Prostate gland (tissue), 2 donors: ENCODE results near the gene NIM1K. TPM values are rescaled to one million over a fixed set of nuclear protein-coding genes. Genes with fewer than 3 reads are reported as not detected.
"Not testable (repeated sequence)": the region's sequence is repeated elsewhere in the genome, so short reads cannot be mapped to it uniquely, and the experiment has no call there.

ENCODE experiments used
- DNase-seq: peaks from one replicate; pipeline ENCODE4 v3.0.0-alpha.2; 2019; ENCODE audit warnings: low spot score
- H3K27ac ChIP-seq, 2 donors: fragments of 200-600 bp; sonication (generic); 2 replicates each; pipeline ENCODE4 v1.5.1; 2017 to 2019
- H3K27me3 ChIP-seq: fragments of 200-600 bp; sonication (generic); replicated peaks from 2 replicates; pipeline ENCODE4 v1.5.1; 2019; ENCODE audit not compliant: insufficient read depth
- H3K36me3 ChIP-seq, 2 donors: fragments of 200-600 bp; sonication (generic); 1 replicate in 1 of 2; 2 replicates in 1 of 2; pipeline versions ENCODE4 v1.5.1 to v1.8.1; 2017 to 2019
- H3K4me1 ChIP-seq: fragments of 200-600 bp; sonication (generic); replicated peaks from 2 replicates; pipeline ENCODE4 v1.5.1; 2019
- H3K4me3 ChIP-seq, 2 donors: fragments of 200-600 bp; sonication (generic); 2 replicates each; pipeline ENCODE4 v1.5.1; 2017 to 2019
- H3K9me3 ChIP-seq: fragments of 200-600 bp; sonication (generic); 2 replicates; pipeline ENCODE4 v1.5.1; 2017
- POLR2A ChIP-seq: fragments of 450-650 bp; IDR thresholded peaks from one replicate; pipeline ENCODE4 v1.6.1; 2016; ENCODE audit warnings: antibody characterized with exemption, mild to moderate bottlenecking
- POLR2AphosphoS5 ChIP-seq: sonication (generic); formaldehyde crosslinking; IDR thresholded peaks from one replicate; pipeline ENCODE4 v1.6.1; 2017; ENCODE audit warnings: antibody characterized with exemption
- WGBS: methylation state at CpG from one replicate; pipeline ENCODE4 v1.1.5; 2018; 5-methylcytosine and 5-hydroxymethylcytosine counted together
- intact Hi-C: fragments of 100-400 bp; cut with DNase I; formaldehyde crosslinking; loops from one replicate; pipeline ENCODE4 v1.14.2; 2022
- total RNA-seq, 2 donors: library from RNA; depleted of rRNA; stranded (reverse); fragments of >200 nt; gene quantifications; one replicate each; pipeline ENCODE4 v1.1.0, GENCODE V29; 2016
- TF ChIP-seq, protein P1 (sequence below), 4 experiments: fragments of 200-600 bp in 2 of 4; fragments of 450-650 bp in 2 of 4; sonication (generic) in 2 of 4; IDR thresholded peaks; 1 replicate in 3 of 4; 2 replicates in 1 of 4; pipeline ENCODE4 v1.5.1; 2016 to 2019; ENCODE audit warnings: antibody characterized with exemption in 4 of 4, mild to moderate bottlenecking in 2 of 4, moderate library complexity in 2 of 4

Gene NIM1K
- total RNA-seq, 2 donors from 2014 or later = 0.14 TPM; not detected in 1

DNA sequence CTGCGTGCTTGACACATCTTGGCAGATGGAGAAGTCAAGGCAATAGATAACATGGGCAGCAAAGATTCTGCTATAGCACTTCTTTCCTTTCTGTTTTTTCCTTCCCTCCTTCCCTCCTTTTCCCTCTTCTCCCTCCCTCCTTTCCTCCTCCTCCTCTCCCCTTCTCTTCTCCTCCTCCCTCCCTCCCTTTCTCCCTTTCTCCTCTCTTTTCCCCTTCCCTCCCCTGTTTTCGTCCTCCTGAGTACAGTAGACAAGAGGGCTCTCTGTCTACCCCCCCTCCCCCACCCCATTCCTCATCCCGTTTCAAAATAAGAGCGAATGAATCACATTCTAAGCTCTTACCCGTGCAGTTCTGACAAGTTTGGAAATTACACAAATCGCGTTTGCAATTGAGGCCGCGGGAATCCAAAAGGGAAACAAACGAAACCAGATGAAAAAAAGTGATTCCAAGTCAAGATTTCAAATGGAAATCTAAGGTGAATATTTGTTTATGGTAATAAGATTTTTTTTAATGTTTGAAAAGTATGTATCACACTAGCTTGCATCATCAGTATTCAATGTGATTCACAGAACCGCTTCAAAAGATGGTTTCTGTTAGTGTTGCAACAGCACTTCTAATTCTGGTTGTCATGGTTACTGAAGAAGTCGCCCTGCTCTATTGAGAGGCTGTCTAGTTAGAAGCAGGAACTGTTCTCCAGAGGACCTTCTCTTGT, 1.3 kb downstream of the NIM1K start:
- H3K9me3 ChIP-seq = no peaks in the 10 kb centered on the region
- peak overlapping the region; percentile 34 to 43 for H3K4me3 ChIP-seq
- H3K27ac ChIP-seq = no peak overlapping the region
- intact Hi-C loops = no loop called here
- no peaks in the 10 kb centered on the region for H3K27me3 ChIP-seq
- H3K36me3 ChIP-seq = no peaks in the 10 kb centered on the region
- WGBS = 8% methylated on average over 12 of the region's 12 CpGs
- peaks cover 3% of the 10 kb centered on the region for H3K4me1 ChIP-seq
- TF ChIP-seq POLR2A (no peak), POLR2AphosphoS5 (no peak)
- TF ChIP-seq, protein P1, sequence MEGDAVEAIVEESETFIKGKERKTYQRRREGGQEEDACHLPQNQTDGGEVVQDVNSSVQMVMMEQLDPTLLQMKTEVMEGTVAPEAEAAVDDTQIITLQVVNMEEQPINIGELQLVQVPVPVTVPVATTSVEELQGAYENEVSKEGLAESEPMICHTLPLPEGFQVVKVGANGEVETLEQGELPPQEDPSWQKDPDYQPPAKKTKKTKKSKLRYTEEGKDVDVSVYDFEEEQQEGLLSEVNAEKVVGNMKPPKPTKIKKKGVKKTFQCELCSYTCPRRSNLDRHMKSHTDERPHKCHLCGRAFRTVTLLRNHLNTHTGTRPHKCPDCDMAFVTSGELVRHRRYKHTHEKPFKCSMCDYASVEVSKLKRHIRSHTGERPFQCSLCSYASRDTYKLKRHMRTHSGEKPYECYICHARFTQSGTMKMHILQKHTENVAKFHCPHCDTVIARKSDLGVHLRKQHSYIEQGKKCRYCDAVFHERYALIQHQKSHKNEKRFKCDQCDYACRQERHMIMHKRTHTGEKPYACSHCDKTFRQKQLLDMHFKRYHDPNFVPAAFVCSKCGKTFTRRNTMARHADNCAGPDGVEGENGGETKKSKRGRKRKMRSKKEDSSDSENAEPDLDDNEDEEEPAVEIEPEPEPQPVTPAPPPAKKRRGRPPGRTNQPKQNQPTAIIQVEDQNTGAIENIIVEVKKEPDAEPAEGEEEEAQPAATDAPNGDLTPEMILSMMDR (IDR thresholded peaks at IDR 0.05) = no peak
- DNase-seq = no peak

DNA sequence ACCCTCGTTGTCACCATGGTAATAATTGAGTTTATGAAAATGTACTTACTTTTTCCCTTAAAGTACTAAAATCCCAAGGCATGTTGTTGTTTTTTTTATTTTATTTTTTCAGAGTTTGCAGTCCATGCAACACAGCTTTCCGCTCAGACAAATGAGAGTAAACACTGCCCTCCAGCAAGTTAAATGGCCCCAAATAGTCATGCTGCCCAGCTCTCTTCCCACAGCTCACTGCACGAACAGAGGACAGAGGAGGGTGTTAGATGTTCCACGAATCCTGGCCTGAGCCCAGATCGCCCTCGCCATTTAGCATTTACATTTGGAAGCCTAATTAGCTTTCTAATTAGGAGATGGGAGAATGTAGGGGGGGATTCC, 1.9 kb downstream of the NIM1K start:
- H3K36me3 ChIP-seq = no peaks in the 10 kb centered on the region
- H3K27ac ChIP-seq = no peak overlapping the region
- H3K27me3 ChIP-seq = no peaks in the 10 kb centered on the region
- intact Hi-C loops = no loop called here
- TF ChIP-seq POLR2A = no peak
- TF ChIP-seq, protein P1 (IDR thresholded peaks at IDR 0.05) = no peak
- TF ChIP-seq POLR2AphosphoS5 = no peak
- no peak overlapping the region for H3K4me3 ChIP-seq
- 42% methylated on average over 6 of the region's 6 CpGs for WGBS
- H3K9me3 ChIP-seq = no peaks in the 10 kb centered on the region
- peaks cover 3% of the 10 kb centered on the region for H3K4me1 ChIP-seq
- DNase-seq = no peak

DNA sequence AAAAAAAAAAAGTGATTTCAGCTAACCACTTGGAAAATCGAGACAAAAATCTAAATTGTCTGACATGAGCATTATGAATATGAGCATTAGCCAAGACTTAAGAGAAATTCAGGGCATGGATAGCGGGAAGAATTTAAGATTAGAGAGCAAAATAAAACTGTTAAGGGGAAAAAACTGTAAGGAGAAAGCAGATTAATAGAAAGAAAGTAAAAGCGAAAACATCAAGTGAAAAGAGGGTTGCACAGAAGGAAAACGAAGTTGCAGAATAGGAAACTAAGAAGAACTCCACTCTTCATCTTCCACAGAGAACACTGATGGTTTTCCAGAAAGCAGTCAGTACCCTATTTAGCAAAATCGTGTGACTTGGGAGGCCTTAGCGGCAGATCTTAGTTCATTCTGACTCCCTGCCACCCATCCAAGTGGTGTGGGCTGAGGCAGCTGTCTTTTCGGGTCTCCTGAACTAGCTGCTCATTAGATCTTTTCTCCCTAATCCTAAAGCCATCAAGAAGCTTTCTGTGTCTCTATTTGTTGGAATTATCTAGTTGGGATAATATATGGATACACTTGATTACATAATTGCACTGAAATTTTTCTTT, 3.7 kb downstream of the NIM1K start:
- intact Hi-C loops = no loop called here
- no peaks in the 10 kb centered on the region for H3K27me3 ChIP-seq

DNA sequence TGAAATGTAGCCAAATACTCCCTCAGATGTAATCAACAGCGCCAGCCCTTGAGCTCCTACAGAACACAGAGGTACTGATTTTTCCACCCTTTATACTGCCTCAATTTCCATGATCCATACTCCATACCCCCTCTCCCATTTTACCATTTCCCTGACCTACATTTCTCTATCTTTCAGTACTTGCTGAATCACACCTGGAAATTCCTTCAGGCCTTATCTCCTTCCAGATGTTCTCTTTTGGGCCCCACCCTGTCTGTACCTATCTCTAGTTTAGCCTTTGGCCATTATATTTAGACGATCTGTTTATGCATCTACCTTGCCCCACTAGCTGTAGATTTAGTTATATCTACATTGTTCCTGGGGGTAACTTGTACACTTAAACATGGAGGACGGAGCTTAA, 5.5 kb downstream of the NIM1K start:
- WGBS = 55% methylated on average over 3 of the region's 3 CpGs
- no peak for DNase-seq
- H3K4me3 ChIP-seq = no peak overlapping the region
- H3K4me1 ChIP-seq = no peaks in the 10 kb centered on the region
- H3K27me3 ChIP-seq = no peaks in the 10 kb centered on the region
- intact Hi-C loops = no loop called here
- no peak for TF ChIP-seq POLR2AphosphoS5
- TF ChIP-seq, protein P1 (IDR thresholded peaks at IDR 0.05) = no peak
- no peak for TF ChIP-seq POLR2A
- H3K36me3 ChIP-seq = no peaks in the 10 kb centered on the region
- no peaks in the 10 kb centered on the region for H3K9me3 ChIP-seq
- H3K27ac ChIP-seq = no peak overlapping the region

More for the DNA sequence above, 3.7 kb downstream of the NIM1K start:
- TF ChIP-seq, protein P1 (IDR thresholded peaks at IDR 0.05) = no peak
- no peak for TF ChIP-seq POLR2A
- no peak for TF ChIP-seq POLR2AphosphoS5
- no peaks in the 10 kb centered on the region for H3K36me3 ChIP-seq
- no peaks in the 10 kb centered on the region for H3K9me3 ChIP-seq
- WGBS = 94% methylated on average over 7 of the region's 7 CpGs
- no peak overlapping the region for H3K27ac ChIP-seq
- DNase-seq = no peak
- H3K4me1 ChIP-seq = peaks cover 3% of the 10 kb centered on the region
- no peak overlapping the region for H3K4me3 ChIP-seq

DNA sequence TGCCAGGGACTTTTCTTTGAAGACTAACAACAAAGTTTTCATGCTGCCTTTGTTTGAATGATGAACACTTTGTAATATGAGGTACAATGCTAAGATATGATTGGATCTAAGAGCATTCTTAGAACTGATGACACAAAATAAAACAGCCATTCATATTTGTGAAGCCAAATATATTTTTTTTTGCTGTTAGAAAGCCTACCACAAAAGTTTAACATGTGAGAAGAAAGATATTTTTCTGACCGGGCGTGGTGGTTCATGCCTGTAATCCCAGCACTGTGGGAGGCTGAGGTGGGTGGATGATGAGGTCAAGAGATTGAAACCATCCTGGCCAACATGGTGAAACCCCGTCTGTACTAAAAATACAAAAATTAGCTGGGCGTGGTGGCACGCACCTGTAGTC, 9.4 kb downstream of the NIM1K start:
- H3K4me3 ChIP-seq, intact Hi-C loops, H3K4me1 ChIP-seq, H3K27ac ChIP-seq, H3K27me3 ChIP-seq, DNase-seq, H3K9me3 ChIP-seq, H3K36me3 ChIP-seq: not testable (repeated sequence)
- WGBS = 92% methylated on average over 5 of the region's 5 CpGs
